HepG2 (cell line): ENCODE data around the gene ARHGEF1. TPM values are rescaled to one million over a fixed set of nuclear protein-coding genes. Genes with fewer than 3 reads are reported as not detected.

Experiments used
- ASH2L ChIP-seq: fragments of 300-600, 200-600 bp; sonication (generic); IDR thresholded peaks from 2 replicates; pipeline ENCODE4 v1.7.0; 2017; ENCODE audit warnings: low read depth, mild to moderate bottlenecking, moderate library complexity, mixed read lengths, low read length; ENCODE audit not compliant: insufficient read length
- ATM ChIP-seq: fragments of 450-650 bp; IDR thresholded peaks from 2 replicates; pipeline ENCODE4 v1.7.1; 2017; ENCODE audit warnings: mild to moderate bottlenecking, borderline replicate concordance
- CC2D1A ChIP-seq: sonication (generic); formaldehyde crosslinking; IDR thresholded peaks from 2 replicates; pipeline ENCODE4 v1.8.1; 2023; ENCODE audit warnings: mild to moderate bottlenecking, missing genetic modification reagents
- CEBPB ChIP-seq: IDR thresholded peaks from 2 replicates; pipeline ENCODE4 v1.6.1; 2011; ENCODE audit warnings: low read depth, low read length, improper control_type of control experiment, borderline replicate concordance
- GATAD2A ChIP-seq: IDR thresholded peaks from 2 replicates; pipeline ENCODE4 v1.6.1; 2016
- HMG20A ChIP-seq: IDR thresholded peaks from 2 replicates; pipeline ENCODE4 v1.6.1; 2016; ENCODE audit warnings: borderline replicate concordance
- HNF4G ChIP-seq, 2 experiments: sonication (generic) in 1 of 2; formaldehyde crosslinking in 1 of 2; IDR thresholded peaks; 2 replicates each; pipeline versions ENCODE4 v1.4.0 to v1.6.1; 2011 to 2020; ENCODE audit warnings: borderline replicate concordance in 2 of 2, low read depth in 2 of 2, mild to moderate bottlenecking in 2 of 2, low read length in 1 of 2, missing genetic modification reagents in 1 of 2, moderate library complexity in 1 of 2
- KLF16 ChIP-seq, 2 experiments: sonication (generic) in 1 of 2; formaldehyde crosslinking in 1 of 2; IDR thresholded peaks; 2 replicates each; pipeline versions ENCODE4 v1.6.1 to v1.8.0; 2016 to 2023; ENCODE audit warnings: missing genetic modification reagents in 2 of 2, missing compliant biosample characterization in 1 of 2
- MIER2 ChIP-seq: IDR thresholded peaks from 2 replicates; pipeline ENCODE4 v1.6.1; 2016; ENCODE audit warnings: missing biosample characterization, missing genetic modification reagents
- MTF2 ChIP-seq: sonication (generic); formaldehyde crosslinking; IDR thresholded peaks from 2 replicates; pipeline ENCODE4 v1.5.0; 2020; ENCODE audit warnings: missing genetic modification reagents, borderline replicate concordance
- MZF1 ChIP-seq: sonication (generic); formaldehyde crosslinking; IDR thresholded peaks from 2 replicates; pipeline ENCODE4 v1.8.1; 2023; ENCODE audit warnings: mild to moderate bottlenecking, missing genetic modification reagents, borderline replicate concordance
- NAIF1 ChIP-seq: sonication (generic); formaldehyde crosslinking; IDR thresholded peaks from 2 replicates; pipeline ENCODE4 v1.5.0; 2020; ENCODE audit warnings: mild to moderate bottlenecking, missing genetic modification reagents, borderline replicate concordance
- NFE2L2 ChIP-seq: fragments of 150-350 bp; IDR thresholded peaks from 2 replicates; pipeline ENCODE4 v1.6.1; 2014; ENCODE audit warnings: low read length
- NFKBIZ ChIP-seq: IDR thresholded peaks from 2 replicates; pipeline ENCODE4 v1.6.1; 2018; ENCODE audit warnings: missing genetic modification reagents, missing compliant biosample characterization
- NFYB ChIP-seq: sonication (generic); formaldehyde crosslinking; IDR thresholded peaks from 2 replicates; pipeline ENCODE4 v1.4.0; 2020; ENCODE audit warnings: missing genetic modification reagents
- STAG1 ChIP-seq: sonication (generic); formaldehyde crosslinking; IDR thresholded peaks from 2 replicates; pipeline ENCODE4 v1.4.0; 2020; ENCODE audit warnings: missing genetic modification reagents
- TCF7 ChIP-seq: sonication (generic); IDR thresholded peaks from 2 replicates; pipeline ENCODE4 v1.6.1; 2016; ENCODE audit warnings: antibody characterized with exemption, low read depth
- TOPORS ChIP-seq: sonication (generic); formaldehyde crosslinking; IDR thresholded peaks from 2 replicates; pipeline ENCODE4 v1.8.0; 2023; ENCODE audit warnings: mild to moderate bottlenecking, missing genetic modification reagents
- ZBTB37 ChIP-seq: sonication (generic); formaldehyde crosslinking; IDR thresholded peaks from 2 replicates; pipeline ENCODE4 v1.4.0; 2020; ENCODE audit warnings: mild to moderate bottlenecking, missing genetic modification reagents
- ZNF160 ChIP-seq: sonication (generic); formaldehyde crosslinking; IDR thresholded peaks from 2 replicates; pipeline ENCODE4 v1.8.0; 2022; ENCODE audit warnings: mild to moderate bottlenecking, inconsistent platforms, missing genetic modification reagents
- ZNF205 ChIP-seq: IDR thresholded peaks from 2 replicates; pipeline ENCODE4 v1.6.1; 2018; ENCODE audit warnings: missing biosample characterization, missing genetic modification reagents
- ZNF225 ChIP-seq: sonication (generic); formaldehyde crosslinking; IDR thresholded peaks from 2 replicates; pipeline ENCODE4 v1.4.0; 2020; ENCODE audit warnings: mild to moderate bottlenecking, missing genetic modification reagents
- ZNF451 ChIP-seq: sonication (generic); formaldehyde crosslinking; IDR thresholded peaks from 2 replicates; pipeline ENCODE4 v1.5.0; 2020; ENCODE audit warnings: mild to moderate bottlenecking, missing genetic modification reagents
- ZNF619 ChIP-seq: sonication (generic); formaldehyde crosslinking; IDR thresholded peaks from 2 replicates; pipeline ENCODE4 v1.4.0; 2020; ENCODE audit warnings: mild to moderate bottlenecking, missing genetic modification reagents
- ZNF644 ChIP-seq: IDR thresholded peaks from 2 replicates; pipeline ENCODE4 v1.6.1; 2016; ENCODE audit warnings: low read depth
- ZNF737 ChIP-seq: sonication (generic); formaldehyde crosslinking; IDR thresholded peaks from 2 replicates; pipeline ENCODE4 v1.5.0; 2020; ENCODE audit warnings: missing genetic modification reagents, mild to moderate bottlenecking, borderline replicate concordance
- ZNF788 ChIP-seq: sonication (generic); formaldehyde crosslinking; IDR thresholded peaks from 2 replicates; pipeline ENCODE4 v1.5.0; 2020; ENCODE audit warnings: mild to moderate bottlenecking, missing genetic modification reagents, borderline replicate concordance
- ZSCAN22 ChIP-seq: sonication (generic); formaldehyde crosslinking; IDR thresholded peaks from 2 replicates; pipeline ENCODE4 v1.4.0; 2020; ENCODE audit warnings: mild to moderate bottlenecking, missing genetic modification reagents
- ZSCAN9 ChIP-seq: IDR thresholded peaks from 2 replicates; pipeline ENCODE4 v1.6.1; 2016; ENCODE audit warnings: borderline replicate concordance
- polyA plus RNA-seq, 8 experiments: library from polyadenylated mRNA; depleted of rRNA in 3 of 8; stranded (reverse) in 7 of 8; unstranded in 1 of 8; fragments of >200 nt; fragmentation: Illumina TruSeq in 4 of 8; extraction: Trizol in 4 of 8; gene quantifications; 2 replicates each; pipeline versions ENCODE4 v1.2.1 to v1.2.3, GENCODE V29; 2011 to 2016; ENCODE audit warnings: low read depth in 4 of 8, missing spikeins in 1 of 8, mixed read lengths in 1 of 8; ENCODE audit not compliant: insufficient read depth in 1 of 8
- total RNA-seq, 5 experiments: library from RNA; depleted of rRNA; stranded (reverse); fragments of >200 nt; fragmentation: Illumina TruSeq; extraction: Trizol; gene quantifications; 2 replicates each; pipeline ENCODE4 v1.2.3, GENCODE V29; 2016; ENCODE audit warnings: low read depth in 1 of 5
- TF ChIP-seq, protein P1 (sequence below): sonication (generic); formaldehyde crosslinking; IDR thresholded peaks from 2 replicates; pipeline ENCODE4 v1.8.1; 2022; ENCODE audit warnings: mild to moderate bottlenecking, missing genetic modification reagents
- TF ChIP-seq, protein P2 (sequence below): sonication (generic); formaldehyde crosslinking; IDR thresholded peaks from 2 replicates; pipeline ENCODE4 v1.5.1; 2020; ENCODE audit warnings: mild to moderate bottlenecking, moderate library complexity, missing genetic modification reagents

ARHGEF1 gene
- total and polyA plus RNA-seq, 2 of the 13 experiments (the other 11 are each of a cell fraction or from before 2014, with no cell fraction given): 33.7 to 34.7 TPM

DNA sequence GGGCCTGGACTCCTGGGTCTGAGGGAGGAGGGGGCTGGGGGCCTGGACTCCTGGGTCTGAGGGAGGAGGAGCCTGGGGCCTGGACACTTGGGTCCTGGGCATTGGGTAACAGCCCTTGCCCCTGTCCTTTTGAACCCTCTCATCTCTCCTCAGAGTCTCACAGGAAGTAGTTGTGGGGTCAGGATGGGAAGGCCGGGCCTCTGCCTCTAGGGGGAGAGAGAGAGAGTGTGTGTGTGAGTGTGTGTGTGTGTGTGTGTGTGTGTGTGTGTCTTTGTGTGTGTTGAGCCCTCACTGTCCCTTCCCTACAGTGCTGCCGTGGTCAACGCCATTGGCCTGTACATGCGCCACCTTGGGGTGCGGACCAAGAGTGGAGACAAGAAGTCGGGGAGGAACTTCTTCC, 10.9 kb downstream of the ARHGEF1 start (continued):
- TF ChIP-seq ZNF160 (CRISPR knock-in tag): no peak
- no peak for TF ChIP-seq TCF7
- TF ChIP-seq MZF1: no peak
- no peak for TF ChIP-seq ZNF737 (CRISPR knock-in tag)
- TF ChIP-seq NFKBIZ: no peak
- TF ChIP-seq TOPORS (CRISPR knock-in tag): no peak
- TF ChIP-seq ASH2L: no peak
- TF ChIP-seq, protein P1, sequence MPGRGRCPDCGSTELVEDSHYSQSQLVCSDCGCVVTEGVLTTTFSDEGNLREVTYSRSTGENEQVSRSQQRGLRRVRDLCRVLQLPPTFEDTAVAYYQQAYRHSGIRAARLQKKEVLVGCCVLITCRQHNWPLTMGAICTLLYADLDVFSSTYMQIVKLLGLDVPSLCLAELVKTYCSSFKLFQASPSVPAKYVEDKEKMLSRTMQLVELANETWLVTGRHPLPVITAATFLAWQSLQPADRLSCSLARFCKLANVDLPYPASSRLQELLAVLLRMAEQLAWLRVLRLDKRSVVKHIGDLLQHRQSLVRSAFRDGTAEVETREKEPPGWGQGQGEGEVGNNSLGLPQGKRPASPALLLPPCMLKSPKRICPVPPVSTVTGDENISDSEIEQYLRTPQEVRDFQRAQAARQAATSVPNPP (CRISPR knock-in tag): no peak
- TF ChIP-seq KLF16 (CRISPR knock-in tag; IDR thresholded peaks at IDR 0.05): no peak
- no peak for TF ChIP-seq NFE2L2
- TF ChIP-seq ZNF225: no peak
- TF ChIP-seq GATAD2A: 0 out of 2 replicates have a peak, but pooled peaks have one; percentile 18
- TF ChIP-seq ZNF451 (CRISPR knock-in tag): no peak
- TF ChIP-seq ZNF619 (CRISPR knock-in tag): 0 out of 2 replicates have a peak, but pooled peaks have one; percentile 58
- TF ChIP-seq, protein P2, sequence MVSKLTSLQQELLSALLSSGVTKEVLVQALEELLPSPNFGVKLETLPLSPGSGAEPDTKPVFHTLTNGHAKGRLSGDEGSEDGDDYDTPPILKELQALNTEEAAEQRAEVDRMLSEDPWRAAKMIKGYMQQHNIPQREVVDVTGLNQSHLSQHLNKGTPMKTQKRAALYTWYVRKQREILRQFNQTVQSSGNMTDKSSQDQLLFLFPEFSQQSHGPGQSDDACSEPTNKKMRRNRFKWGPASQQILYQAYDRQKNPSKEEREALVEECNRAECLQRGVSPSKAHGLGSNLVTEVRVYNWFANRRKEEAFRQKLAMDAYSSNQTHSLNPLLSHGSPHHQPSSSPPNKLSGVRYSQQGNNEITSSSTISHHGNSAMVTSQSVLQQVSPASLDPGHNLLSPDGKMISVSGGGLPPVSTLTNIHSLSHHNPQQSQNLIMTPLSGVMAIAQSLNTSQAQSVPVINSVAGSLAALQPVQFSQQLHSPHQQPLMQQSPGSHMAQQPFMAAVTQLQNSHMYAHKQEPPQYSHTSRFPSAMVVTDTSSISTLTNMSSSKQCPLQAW: no peak
- TF ChIP-seq ZNF205: no peak
- TF ChIP-seq ZNF788 (CRISPR knock-in tag): peak; percentile 57; the same call in 1 of the 2 replicates
- TF ChIP-seq NFYB: no peak
- TF ChIP-seq CEBPB: peak; percentile 25; the same call in 1 of the 2 replicates
- TF ChIP-seq ATM: no peak
- no peak for TF ChIP-seq MTF2
- TF ChIP-seq MIER2 (CRISPR knock-in tag): no peak
- no peak for TF ChIP-seq STAG1 (CRISPR knock-in tag)
- TF ChIP-seq CC2D1A (CRISPR knock-in tag): no peak
- no peak for TF ChIP-seq HMG20A (CRISPR knock-in tag)
- TF ChIP-seq ZSCAN22: peak; percentile 96
- no peak for TF ChIP-seq NAIF1
- no peak for TF ChIP-seq ZSCAN9 (CRISPR knock-in tag)
- peak; percentile 26; the same call in 1 of the 2 replicates for TF ChIP-seq HNF4G (IDR thresholded peaks at IDR 0.05; ENCODE audit: borderline replicate concordance, low read depth, low read length)
- no peak for TF ChIP-seq HNF4G (CRISPR knock-in tag; IDR thresholded peaks at IDR 0.05; ENCODE audit: borderline replicate concordance, low read depth)
- TF ChIP-seq ZBTB37 (CRISPR knock-in tag): no peak
- TF ChIP-seq ZNF644: no peak
